ENCODE measurements around the gene BZW2.

GRCh38 chr7:16753102-16753931, 107.3 kb downstream of the BZW2 start, which contains the start of gene TSPAN13:
- TF ChIP-seq CTCF (IDR thresholded peaks at IDR 0.05) (no peak), POLR2A (IDR thresholded peaks at IDR 0.05) (peak in 1 of 2 donors; percentile 53)

All from tibial nerve (tissue), 3 donors.